KMS-11 (cell line): ENCODE data around the gene C5orf58.

ENCODE experiments used
- H2AFZ ChIP-seq: fragments of 200-600 bp; sonication (generic); 2 replicates; pipeline ENCODE4 v1.6.1; 2016; ENCODE audit warnings: antibody characterized with exemption, mixed run types, low read depth
- H3K27ac ChIP-seq: fragments of 200-600 bp; sonication (generic); 2 replicates; pipeline ENCODE4 v1.6.1; 2016; ENCODE audit warnings: mild to moderate bottlenecking, mixed run types
- H3K27me3 ChIP-seq: fragments of 200-600 bp; sonication (generic); 2 replicates; pipeline ENCODE4 v1.6.1; 2017; ENCODE audit warnings: mild to moderate bottlenecking, low read depth, mixed run types, moderate library complexity; ENCODE audit not compliant: insufficient read depth
- H3K36me3 ChIP-seq: fragments of 200-600 bp; sonication (generic); 2 replicates; pipeline ENCODE4 v1.6.1; 2017; ENCODE audit warnings: mild to moderate bottlenecking, mixed run types; ENCODE audit not compliant: insufficient read depth
- H3K4me1 ChIP-seq: fragments of 200-600 bp; sonication (generic); 2 replicates; pipeline ENCODE4 v1.6.1; 2016; ENCODE audit warnings: mild to moderate bottlenecking, low read depth, mixed run types; ENCODE audit not compliant: poor library complexity, severe bottlenecking
- H3K4me2 ChIP-seq: fragments of 200-600 bp; sonication (generic); 2 replicates; pipeline ENCODE4 v1.7.0; 2016; ENCODE audit warnings: mild to moderate bottlenecking, mixed run types
- H3K4me3 ChIP-seq: fragments of 200-600 bp; sonication (generic); IDR thresholded peaks from 2 replicates; pipeline ENCODE4 v1.6.1; 2017; ENCODE audit warnings: low read depth, low read length, mixed read lengths; ENCODE audit not compliant: insufficient read depth
- H3K79me2 ChIP-seq: fragments of 200-600 bp; sonication (generic); 2 replicates; pipeline ENCODE4 v1.6.1; 2016; ENCODE audit warnings: low read depth, mixed run types; ENCODE audit not compliant: insufficient read depth
- H3K9ac ChIP-seq: fragments of 200-600 bp; sonication (generic); 2 replicates; pipeline ENCODE4 v1.6.1; 2016; ENCODE audit warnings: mild to moderate bottlenecking, mixed run types
- H4K20me1 ChIP-seq: fragments of 200-600 bp; sonication (generic); 2 replicates; pipeline ENCODE4 v1.6.1; 2016; ENCODE audit warnings: mild to moderate bottlenecking, mixed run types; ENCODE audit not compliant: insufficient read depth
- TF ChIP-seq, protein P1 (sequence below): fragments of 200-600 bp; sonication (generic); conservative IDR thresholded peaks from 2 replicates; pipeline ENCODE4 v1.6.1; 2017; ENCODE audit warnings: low read depth, mild to moderate bottlenecking, antibody characterized with exemption, low read length, moderate library complexity, mixed read lengths

C5orf58 gene

DNA sequence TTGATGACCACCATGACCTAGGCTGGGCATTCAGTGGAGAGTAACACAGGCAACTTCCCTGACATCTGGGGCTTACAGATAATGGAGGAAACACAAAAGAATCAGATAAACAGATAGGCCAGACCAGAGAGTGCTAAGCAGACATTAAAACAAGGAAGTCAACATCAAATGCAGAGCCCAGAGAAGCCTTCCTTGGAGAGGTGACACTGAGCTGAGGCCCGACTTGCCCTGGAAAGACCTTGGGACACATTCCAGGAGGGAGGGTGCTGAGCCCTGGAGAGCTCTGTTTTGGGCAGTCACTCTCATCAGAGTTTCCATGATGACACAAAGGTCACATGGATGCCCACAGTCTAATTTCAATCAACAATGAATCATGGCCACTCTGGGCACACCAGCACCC, 31.9 kb upstream of the C5orf58 start:
- Histone ChIP-seq H2AFZ (no peak overlapping the region), H3K27ac (no peak overlapping the region), H3K4me1 (no peaks in the 10 kb centered on the region), H3K4me2 (no peak overlapping the region), H4K20me1 (no peaks in the 10 kb centered on the region), H3K4me3 (no peak overlapping the region), H3K36me3 (no peaks in the 10 kb centered on the region), H3K79me2 (no peaks in the 10 kb centered on the region), H3K27me3 (no peaks in the 10 kb centered on the region), H3K9ac (no peak overlapping the region)
- TF ChIP-seq, protein P1, sequence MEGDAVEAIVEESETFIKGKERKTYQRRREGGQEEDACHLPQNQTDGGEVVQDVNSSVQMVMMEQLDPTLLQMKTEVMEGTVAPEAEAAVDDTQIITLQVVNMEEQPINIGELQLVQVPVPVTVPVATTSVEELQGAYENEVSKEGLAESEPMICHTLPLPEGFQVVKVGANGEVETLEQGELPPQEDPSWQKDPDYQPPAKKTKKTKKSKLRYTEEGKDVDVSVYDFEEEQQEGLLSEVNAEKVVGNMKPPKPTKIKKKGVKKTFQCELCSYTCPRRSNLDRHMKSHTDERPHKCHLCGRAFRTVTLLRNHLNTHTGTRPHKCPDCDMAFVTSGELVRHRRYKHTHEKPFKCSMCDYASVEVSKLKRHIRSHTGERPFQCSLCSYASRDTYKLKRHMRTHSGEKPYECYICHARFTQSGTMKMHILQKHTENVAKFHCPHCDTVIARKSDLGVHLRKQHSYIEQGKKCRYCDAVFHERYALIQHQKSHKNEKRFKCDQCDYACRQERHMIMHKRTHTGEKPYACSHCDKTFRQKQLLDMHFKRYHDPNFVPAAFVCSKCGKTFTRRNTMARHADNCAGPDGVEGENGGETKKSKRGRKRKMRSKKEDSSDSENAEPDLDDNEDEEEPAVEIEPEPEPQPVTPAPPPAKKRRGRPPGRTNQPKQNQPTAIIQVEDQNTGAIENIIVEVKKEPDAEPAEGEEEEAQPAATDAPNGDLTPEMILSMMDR = no peak

DNA sequence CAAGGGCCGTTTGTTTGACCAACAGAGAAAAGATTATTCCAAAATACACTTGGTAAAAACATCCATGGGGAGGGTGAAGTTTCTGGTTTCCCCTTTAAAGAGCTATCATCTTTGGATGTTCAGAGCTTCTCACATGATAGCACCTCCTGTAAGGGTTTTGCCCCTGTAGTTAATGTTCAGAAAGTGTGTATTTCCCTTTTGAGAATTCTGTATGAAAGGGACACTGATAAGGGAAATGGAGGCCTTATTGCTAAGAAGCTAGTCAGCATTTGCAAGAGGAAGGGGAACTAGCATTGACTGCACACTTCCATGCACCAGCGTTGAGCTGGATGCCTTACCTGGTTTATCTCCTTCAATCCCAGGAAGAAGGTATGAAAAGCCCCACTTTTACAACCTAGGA, 31.5 kb upstream of the C5orf58 start:
- no peak overlapping the region for H2AFZ ChIP-seq
- no peaks in the 10 kb centered on the region for H4K20me1 ChIP-seq
- no peaks in the 10 kb centered on the region for H3K27me3 ChIP-seq
- no peak overlapping the region for H3K9ac ChIP-seq
- TF ChIP-seq, protein P1 = no peak
- H3K4me3 ChIP-seq = no peak overlapping the region
- no peak overlapping the region for H3K4me2 ChIP-seq
- no peaks in the 10 kb centered on the region for H3K79me2 ChIP-seq
- no peaks in the 10 kb centered on the region for H3K4me1 ChIP-seq
- no peaks in the 10 kb centered on the region for H3K36me3 ChIP-seq
- no peak overlapping the region for H3K27ac ChIP-seq

DNA sequence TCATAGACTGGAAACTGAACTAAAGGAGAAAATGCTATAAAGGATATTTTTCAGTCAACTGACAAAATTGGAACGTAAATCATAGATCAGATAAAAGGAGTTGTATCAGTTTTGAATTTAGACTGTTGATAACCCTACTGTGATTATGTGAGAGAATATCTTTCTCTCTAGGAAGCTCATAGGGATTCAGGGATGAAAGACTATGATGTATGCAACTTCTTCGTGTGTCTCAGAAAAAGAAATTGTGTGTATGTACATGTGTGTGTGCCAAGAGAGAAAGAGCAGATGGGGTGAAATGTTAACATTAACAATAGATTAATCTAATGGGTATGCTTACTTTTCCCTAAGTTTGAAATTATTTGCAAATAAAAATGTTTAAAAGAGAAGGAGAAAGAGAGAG, 30.7 kb upstream of the C5orf58 start:
- TF ChIP-seq, protein P1 = no peak

GRCh38 chr5:170204202-170204601, 28.6 kb upstream of the C5orf58 start:
- Histone ChIP-seq H3K27me3 (no peaks in the 10 kb centered on the region), H3K4me1 (no peaks in the 10 kb centered on the region)

More for the DNA sequence above, 30.7 kb upstream of the C5orf58 start:
- Histone ChIP-seq H3K9ac (no peak overlapping the region), H3K4me2 (no peak overlapping the region), H3K4me3 (no peak overlapping the region), H3K36me3 (no peaks in the 10 kb centered on the region), H3K4me1 (no peaks in the 10 kb centered on the region), H3K27ac (no peak overlapping the region), H3K79me2 (no peaks in the 10 kb centered on the region), H4K20me1 (no peaks in the 10 kb centered on the region), H3K27me3 (no peaks in the 10 kb centered on the region), H2AFZ (no peak overlapping the region)

More at GRCh38 chr5:170204202-170204601, 28.6 kb upstream of the C5orf58 start:
- no peaks in the 10 kb centered on the region for H3K36me3 ChIP-seq
- TF ChIP-seq, protein P1 = no peak
- no peak overlapping the region for H2AFZ ChIP-seq
- H3K27ac ChIP-seq = no peak overlapping the region
- H3K4me2 ChIP-seq = no peak overlapping the region
- H4K20me1 ChIP-seq = no peaks in the 10 kb centered on the region
- no peaks in the 10 kb centered on the region for H3K79me2 ChIP-seq
- no peak overlapping the region for H3K4me3 ChIP-seq
- H3K9ac ChIP-seq = no peak overlapping the region
